Pancreas (tissue), 10 donors: ENCODE data around the gene EWSR1. TPM values are rescaled to one million over a fixed set of nuclear protein-coding genes. Genes with fewer than 3 reads are reported as not detected.

Source experiments
- ATAC-seq, 4 donors: fragments of 200-7000 bp; cut with Tn5 transposase; one replicate each; pipeline versions ENCODE4 v1.8.0 to v1.9.1; 2020; ENCODE audit warnings: mild to moderate bottlenecking in 4 of 4, moderate library complexity in 4 of 4
- DNase-seq, 6 donors: peaks; one replicate each; pipeline ENCODE4 v3.0.0-alpha.2; 2020
- FAIRE-seq: peaks from 2 replicates; lab custom pipeline; 2012; peaks lifted over from hg19 to GRCh38; lab: Jason Lieb, UNC
- H3K27ac ChIP-seq, 4 donors: fragments of 200-600 bp; sonication (generic); 1 replicate in 3 of 4; 2 replicates in 1 of 4; pipeline versions ENCODE4 v1.5.0 to v1.8.0; 2020
- H3K27me3 ChIP-seq, 4 donors: fragments of 200-600 bp; one replicate each; pipeline ENCODE4 v1.8.0; 2021
- H3K36me3 ChIP-seq, 3 donors: fragments of 200-600 bp; sonication (generic) in 1 of 3; one replicate each; pipeline versions ENCODE4 v1.5.0 to v1.8.0; 2020 to 2021
- H3K4me1 ChIP-seq, 3 donors: fragments of 200-600 bp; one replicate each; pipeline ENCODE4 v1.8.0; 2021
- H3K4me3 ChIP-seq, 4 donors: fragments of 200-600 bp; sonication (generic) in 2 of 4; one replicate each; pipeline versions ENCODE4 v1.5.0 to v1.8.0; 2020 to 2021
- H3K9me3 ChIP-seq, 4 donors: fragments of 200-600 bp; one replicate each; pipeline ENCODE4 v1.8.0; 2021
- CTCF ChIP-seq, 4 donors: fragments of 200-600 bp; sonication (generic) in 3 of 4; IDR thresholded peaks; one replicate each; pipeline versions ENCODE4 v1.5.0 to v1.8.0; 2021; ENCODE audit warnings: antibody characterized with exemption in 4 of 4
- WGBS, 2 donors: extraction: QIAGEN DNeasy Blood & Tissue Kit; methylation state at CpG; one replicate each; pipeline ENCODE4 v1.1.7; 2013; 5-methylcytosine and 5-hydroxymethylcytosine counted together
- intact Hi-C, 3 donors: fragments of 100-400 bp; cut with DNase I; formaldehyde crosslinking; loops; one replicate each; pipeline versions ENCODE4 v1.11.1 to v1.14.2; 2022
- polyA plus RNA-seq, 2 donors: library from polyadenylated mRNA; stranded (reverse); fragments of 200-250 nt; gene quantifications; one replicate each; pipeline ENCODE4 v1.2.3, GENCODE V29; 2013
- total RNA-seq, 6 donors: library from RNA; stranded (reverse); fragmentation: NEBNext Ultra II Directional in 4 of 6; extraction: Animal tissue kit (Norgen Biotek cat#: 25700) in 4 of 6; gene quantifications; one replicate each; pipeline versions ENCODE4 v1.2.1 to v1.2.4, GENCODE V29; 2021 to 2023
- donor health status: healthy with polysubstance abuse.
- donor health status: DM: no; HTN: no; CAD: no; lungs with moderate emphysema.
- donor health status: DM: no; HTN: no; CAD: no.
- donor health status: control.
- donor health status: control.
- donor health status: Bipolar disorder and iron deficiency.
- donor health status: DM: yes; HTN: yes; CAD: no.
- donor health status: DM: no; HTN: no; CAD: no.
- donor health status: DM: no; HTN: no; CAD: no.
- donor health status: DM: yes; HTN: yes; CAD: no.

The EWSR1 gene
- total and polyA plus RNA-seq, 8 donors = 49.2 to 257 (median 101) TPM

- no peak for DNase-seq
- Histone ChIP-seq H3K9me3 (no peaks in the 10 kb centered on the region), H3K27me3 (no peaks in the 10 kb centered on the region), H3K27ac (peak overlapping the region in 3 of 4 donors; percentile 5 to 31 (median 22)), H3K4me1 (peaks cover 57 to 65% (median 62%) of the 10 kb centered on the region in 3 donors), H3K36me3 (peaks cover 0 to 54% (median 16%) of the 10 kb centered on the region in 3 donors), H3K4me3 (no peak overlapping the region)
- FAIRE-seq = no peak
- no peak for TF ChIP-seq CTCF (IDR thresholded peaks at IDR 0.05)
- intact Hi-C loops = no loop called here
- WGBS, 2 donors = 8 to 14% methylated on average over 3 of the region's 3 CpGs
- peak; percentile 50 to 80 (median 66) for ATAC-seq
These were observed 7.9 kb downstream of the EWSR1 start for GRCh38 chr22:29275819-29276565.

- Histone ChIP-seq H3K4me3 (no peak overlapping the region), H3K4me1 (peaks cover 42 to 46% (median 44%) of the 10 kb centered on the region in 3 donors), H3K27me3 (no peaks in the 10 kb centered on the region), H3K9me3 (no peaks in the 10 kb centered on the region), H3K36me3 (peaks cover 4 to 64% (median 24%) of the 10 kb centered on the region in 3 donors), H3K27ac (peak overlapping the region in 2 of 4 donors; percentile 29 to 49)
- no peak for TF ChIP-seq CTCF (IDR thresholded peaks at IDR 0.05)
- ATAC-seq (peak; percentile 67 to 85 (median 79)), FAIRE-seq (no peak), DNase-seq (peak in 3 of 6 donors; percentile 75 to 82 (median 79))
- 27 to 40% methylated on average over 1 of the region's 1 CpG for WGBS, 2 donors
- intact Hi-C loops = no loop called here
These were observed 9.9 kb downstream of the EWSR1 start for GRCh38 chr22:29277927-29278326.

GRCh38 chr22:29284196-29284595 is 16.1 kb downstream of the EWSR1 start:
- no peak for TF ChIP-seq CTCF (IDR thresholded peaks at IDR 0.05)
- no peak for DNase-seq
- FAIRE-seq = no peak
- H3K4me3 ChIP-seq = no peak overlapping the region
- ATAC-seq = no peak
- no peaks in the 10 kb centered on the region for H3K27me3 ChIP-seq
- 90 to 93% methylated on average over 3 of the region's 3 CpGs for WGBS, 2 donors
- H3K9me3 ChIP-seq = no peaks in the 10 kb centered on the region
- H3K36me3 ChIP-seq = peaks cover 10 to 87% (median 38%) of the 10 kb centered on the region in 3 donors
- intact Hi-C loops = no loop called here
- peaks cover 0 to 5% (median 0%) of the 10 kb centered on the region in 3 donors for H3K4me1 ChIP-seq
- no peak overlapping the region for H3K27ac ChIP-seq

- ATAC-seq = no peak
- intact Hi-C loops = no loop called here
- WGBS, 2 donors = 41 to 50% methylated on average over 2 of the region's 2 CpGs
These were observed 20.8 kb downstream of the EWSR1 start for GRCh38 chr22:29288837-29289236.

More at GRCh38 chr22:29288837-29289236, 20.8 kb downstream of the EWSR1 start:
- H3K27me3 ChIP-seq = no peaks in the 10 kb centered on the region
- FAIRE-seq = no peak
- DNase-seq = no peak
- H3K4me1 ChIP-seq = peaks cover 0 to 3% (median 0%) of the 10 kb centered on the region in 3 donors
- H3K27ac ChIP-seq = no peak overlapping the region
- no peaks in the 10 kb centered on the region for H3K9me3 ChIP-seq
- peaks cover 4 to 94% (median 52%) of the 10 kb centered on the region in 3 donors for H3K36me3 ChIP-seq
- TF ChIP-seq CTCF (IDR thresholded peaks at IDR 0.05) = no peak
- H3K4me3 ChIP-seq = no peak overlapping the region
